ENCODE data around the gene ANAPC2. TPM values are rescaled to one million over a fixed set of nuclear protein-coding genes. Genes with fewer than 3 reads are reported as not detected.

The ANAPC2 gene
- total RNA-seq, 4 donors from 2014 or later: 10.2 to 12.4 (median 10.8) TPM

DNA sequence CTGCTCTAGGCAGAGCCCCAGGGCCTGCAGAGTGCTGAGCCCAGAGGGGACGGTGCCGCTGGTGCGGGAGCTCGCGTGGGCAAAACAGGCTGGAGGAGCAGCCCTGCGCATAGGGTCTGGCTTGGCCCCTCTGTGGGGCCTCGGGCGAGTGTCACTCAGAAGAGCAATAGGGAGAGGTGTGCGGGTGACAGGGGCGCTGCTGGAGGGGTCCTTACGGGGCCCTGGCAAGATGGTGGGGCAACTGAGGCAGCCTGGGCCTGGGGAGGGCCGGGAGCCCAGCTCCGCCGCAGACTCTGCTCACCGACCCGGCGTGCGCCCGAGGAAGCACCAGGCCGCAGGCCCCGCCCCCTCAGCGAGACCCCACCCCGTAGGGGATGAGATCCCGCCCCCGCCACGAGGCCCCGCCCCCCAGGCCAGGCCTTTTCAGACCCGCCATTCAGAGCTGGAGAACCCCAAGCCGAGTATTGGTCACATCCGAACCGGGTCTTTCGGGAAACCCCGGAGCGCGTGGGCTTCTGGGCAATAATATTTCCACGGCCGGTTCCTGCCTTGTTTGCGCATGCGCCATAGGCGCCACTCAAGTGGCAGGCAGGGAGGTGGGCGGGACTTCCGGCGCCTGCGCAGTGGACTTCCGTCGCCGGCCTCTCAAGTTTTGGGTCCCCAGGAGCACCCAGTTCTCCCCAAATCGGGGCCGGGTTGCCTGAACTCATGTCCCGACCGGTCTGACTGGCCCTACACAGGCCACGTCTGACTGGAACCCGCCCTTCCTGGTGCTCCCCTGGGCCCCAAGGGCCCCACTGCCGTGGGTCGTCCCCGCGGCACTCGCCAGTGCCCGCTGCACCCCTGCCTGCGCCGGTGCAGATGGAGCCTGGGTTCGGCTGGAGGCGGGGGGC lies 35.0 kb upstream of the ANAPC2 start:
- Histone ChIP-seq H3K4me3 (peak overlapping the region; percentile 63 to 94 (median 88)), H3K9me3 (no peaks in the 10 kb centered on the region), H3K4me1 (peaks cover 8 to 21% of the 10 kb centered on the region in 2 donors), H3K27me3 (peaks cover 5 to 7% (median 7%) of the 10 kb centered on the region in 3 donors), H3K36me3 (no peaks in the 10 kb centered on the region), H3K27ac (peak overlapping the region; percentile 87 to 93 (median 90))
- in situ Hi-C loops (cut with MboI; ENCODE audit: low sequenced_read_pairs in 4 of 4) (loop anchor here in 1 of 4 donors (10.0 kb wide), 1 partner anchor 99 kb away; no protein-coding TSS in a partner anchor), intact Hi-C loops (cut with DNase I; ENCODE audit: low total_unique reads) (loop anchor here (1.0 to 5.0 kb wide), 4 partner anchors 23 to 44 kb away; partner anchors contain the start of genes ANAPC2, NELFB, SSNA1 and TPRN)
- DNase-seq: peak; percentile 97 to 98
- TF ChIP-seq, protein P1, sequence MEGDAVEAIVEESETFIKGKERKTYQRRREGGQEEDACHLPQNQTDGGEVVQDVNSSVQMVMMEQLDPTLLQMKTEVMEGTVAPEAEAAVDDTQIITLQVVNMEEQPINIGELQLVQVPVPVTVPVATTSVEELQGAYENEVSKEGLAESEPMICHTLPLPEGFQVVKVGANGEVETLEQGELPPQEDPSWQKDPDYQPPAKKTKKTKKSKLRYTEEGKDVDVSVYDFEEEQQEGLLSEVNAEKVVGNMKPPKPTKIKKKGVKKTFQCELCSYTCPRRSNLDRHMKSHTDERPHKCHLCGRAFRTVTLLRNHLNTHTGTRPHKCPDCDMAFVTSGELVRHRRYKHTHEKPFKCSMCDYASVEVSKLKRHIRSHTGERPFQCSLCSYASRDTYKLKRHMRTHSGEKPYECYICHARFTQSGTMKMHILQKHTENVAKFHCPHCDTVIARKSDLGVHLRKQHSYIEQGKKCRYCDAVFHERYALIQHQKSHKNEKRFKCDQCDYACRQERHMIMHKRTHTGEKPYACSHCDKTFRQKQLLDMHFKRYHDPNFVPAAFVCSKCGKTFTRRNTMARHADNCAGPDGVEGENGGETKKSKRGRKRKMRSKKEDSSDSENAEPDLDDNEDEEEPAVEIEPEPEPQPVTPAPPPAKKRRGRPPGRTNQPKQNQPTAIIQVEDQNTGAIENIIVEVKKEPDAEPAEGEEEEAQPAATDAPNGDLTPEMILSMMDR (IDR thresholded peaks at IDR 0.05 in 4 of 5, conservative IDR thresholded peaks at IDR 0.05 in 1 of 5): no peak
- TF ChIP-seq POLR2A (IDR thresholded peaks at IDR 0.05): peak; percentile 61
- peak; percentile 89 to 90 for ATAC-seq

DNA sequence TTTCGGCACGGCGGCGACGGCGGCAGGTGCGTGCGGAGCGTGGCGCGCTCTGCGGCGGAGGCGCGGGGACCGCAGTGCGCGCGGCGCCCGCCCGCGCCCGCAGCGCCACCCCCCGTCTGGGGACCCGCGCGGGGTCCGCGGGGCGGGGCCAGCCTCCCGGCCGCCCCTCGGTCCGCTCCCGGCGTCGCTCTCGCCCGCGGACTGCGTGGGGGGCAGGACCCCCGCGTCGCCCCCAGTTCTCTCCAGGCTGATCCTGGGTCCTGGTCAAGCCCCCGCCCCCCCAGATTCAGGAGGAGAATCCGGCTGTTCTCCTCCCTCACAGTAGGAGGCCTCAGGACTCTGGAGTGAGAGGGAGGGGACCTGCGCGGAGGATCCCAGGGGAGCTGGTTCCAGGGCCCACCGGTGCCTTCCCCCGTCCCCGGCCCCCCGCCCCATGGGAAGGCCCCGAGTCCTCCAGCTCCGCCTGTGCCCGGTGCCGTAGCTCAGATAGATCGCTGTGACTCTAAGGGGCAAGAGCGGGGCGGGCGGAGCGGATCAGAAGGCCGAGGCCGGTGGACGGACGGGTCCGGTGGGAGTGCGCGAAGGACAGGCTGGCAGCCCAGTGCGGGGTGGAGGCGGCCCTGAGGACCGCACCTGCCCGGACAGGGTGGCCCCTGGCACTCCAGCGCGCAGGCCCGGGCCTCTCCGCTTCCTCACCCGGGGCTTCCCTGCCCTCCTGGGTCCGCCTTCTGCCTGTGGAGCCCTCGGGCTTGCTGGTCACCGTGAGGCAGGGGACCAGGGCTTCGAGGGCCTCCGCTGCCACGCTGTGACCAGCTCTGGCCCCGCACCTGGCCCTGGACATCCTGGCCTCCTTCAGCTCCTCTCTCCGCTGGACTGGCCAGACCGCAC lies 34.1 kb upstream of the ANAPC2 start, which contains the start of gene RNF208:
Gene RNF208 (minus strand): TSS at position 51 of the 888 bp plus-strand sequence. CDS start 1,028 bp downstream, outside the sequence.
- intact Hi-C loops (cut with DNase I; ENCODE audit: low total_unique reads): loop anchor here (1.0 to 5.0 kb wide), 4 partner anchors 22 to 45 kb away; partner anchors contain the start of genes ANAPC2, NELFB, SSNA1 and TPRN
- TF ChIP-seq, protein P1 (IDR thresholded peaks at IDR 0.05 in 4 of 5, conservative IDR thresholded peaks at IDR 0.05 in 1 of 5): no peak
- TF ChIP-seq POLR2A (IDR thresholded peaks at IDR 0.05): peak in 1 of 2 donors; percentile 7
- H3K36me3 ChIP-seq: no peaks in the 10 kb centered on the region
- peak within 1 kb of the TSS; percentile 63 to 94 (median 82) for H3K4me3 ChIP-seq
- DNase-seq (no peak), ATAC-seq (peak; percentile 14 to 31)
- peak within 1 kb of the TSS; percentile 87 to 93 (median 90) for H3K27ac ChIP-seq
- peaks cover 11 to 26% of the 10 kb centered on the region in 2 donors for H3K4me1 ChIP-seq
- in situ Hi-C loops (cut with MboI; ENCODE audit: low sequenced_read_pairs in 4 of 4): loop anchor here in 1 of 4 donors (10.0 kb wide), 1 partner anchor 98 kb away; no protein-coding TSS in a partner anchor
- peaks cover 0 to 4% (median 2%) of the 10 kb centered on the region in 3 donors for H3K27me3 ChIP-seq
- H3K9me3 ChIP-seq: no peaks in the 10 kb centered on the region

DNA sequence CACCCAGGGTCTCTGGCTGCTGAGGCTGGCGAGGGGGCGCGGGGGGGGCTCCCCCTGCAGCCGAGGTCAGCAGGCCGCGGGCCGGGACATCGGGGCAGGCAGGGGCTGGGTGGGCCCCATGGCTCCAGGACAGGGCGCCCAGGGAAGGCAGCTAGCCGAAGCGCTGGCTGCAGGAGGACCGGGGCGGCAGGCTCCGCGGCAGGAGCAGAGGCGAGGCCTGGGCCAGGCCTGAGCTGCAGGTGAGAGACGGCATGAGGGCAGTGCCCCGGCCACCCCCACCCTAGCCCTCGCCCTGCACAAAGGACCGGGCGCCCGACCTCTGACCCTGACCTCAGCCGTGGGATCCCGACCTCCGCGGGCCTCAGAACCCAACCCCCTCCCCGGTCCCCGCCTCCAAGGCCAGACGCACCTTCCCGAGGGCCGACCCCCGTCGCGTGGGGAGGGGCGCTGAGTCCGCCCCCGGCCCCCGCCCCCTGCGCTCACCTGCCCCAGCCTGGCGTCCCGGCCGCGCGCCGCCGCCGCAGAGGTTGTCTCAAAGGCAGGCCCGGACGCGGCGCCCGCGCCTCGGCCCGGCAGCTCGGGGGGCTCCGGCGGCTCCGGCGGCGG lies 33.2 kb upstream of the ANAPC2 start:
- Histone ChIP-seq H3K4me3 (peak overlapping the region; percentile 34 to 50 (median 48)), H3K36me3 (no peaks in the 10 kb centered on the region), H3K27me3 (no peaks in the 10 kb centered on the region), H3K4me1 (peaks cover 17 to 32% of the 10 kb centered on the region in 2 donors), H3K9me3 (no peaks in the 10 kb centered on the region), H3K27ac (peak overlapping the region in 1 of 4 donors; percentile 42)
- intact Hi-C loops (cut with DNase I; ENCODE audit: low total_unique reads): loop anchor here (5.0 kb wide), 1 partner anchor 46 kb away; no protein-coding TSS in a partner anchor
- in situ Hi-C loops (cut with MboI; ENCODE audit: low sequenced_read_pairs in 4 of 4): loop anchor here in 1 of 4 donors (10.0 kb wide), 1 partner anchor 97 kb away; no protein-coding TSS in a partner anchor
- no peak for TF ChIP-seq POLR2A (IDR thresholded peaks at IDR 0.05)
- TF ChIP-seq, protein P1 (IDR thresholded peaks at IDR 0.05 in 4 of 5, conservative IDR thresholded peaks at IDR 0.05 in 1 of 5): no peak
- no peak for ATAC-seq
- DNase-seq: no peak

DNA sequence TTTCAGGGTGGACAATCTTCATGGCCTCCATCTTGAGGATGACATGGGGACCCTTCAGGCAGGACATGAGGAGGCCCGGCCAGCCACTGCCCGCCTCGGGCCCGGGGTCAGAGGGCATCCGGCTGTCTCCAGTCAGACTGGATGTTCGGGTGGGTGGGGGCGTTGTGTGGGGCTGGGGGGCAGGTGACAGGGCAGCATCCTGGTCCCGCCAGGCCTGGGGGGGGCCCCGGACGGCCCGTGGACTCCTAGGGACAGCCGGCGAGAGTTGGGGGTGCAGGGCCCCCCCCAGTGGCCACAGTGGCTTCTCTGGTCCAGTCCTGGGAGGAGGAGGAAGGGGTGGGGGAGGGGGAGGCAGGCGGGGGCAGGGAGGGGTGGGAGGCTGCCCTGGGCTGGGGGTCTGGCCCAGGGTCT lies 32.7 kb upstream of the ANAPC2 start:
- H3K27ac ChIP-seq: no peak overlapping the region
- ATAC-seq: no peak
- no peak for DNase-seq
- TF ChIP-seq, protein P1 (IDR thresholded peaks at IDR 0.05 in 4 of 5, conservative IDR thresholded peaks at IDR 0.05 in 1 of 5): no peak
- no peak for TF ChIP-seq POLR2A (IDR thresholded peaks at IDR 0.05)
- no peaks in the 10 kb centered on the region for H3K36me3 ChIP-seq
- peaks cover 17 to 32% of the 10 kb centered on the region in 2 donors for H3K4me1 ChIP-seq
- H3K9me3 ChIP-seq: no peaks in the 10 kb centered on the region
- H3K4me3 ChIP-seq: peak overlapping the region in 2 of 4 donors; percentile 49 to 50
- H3K27me3 ChIP-seq: no peaks in the 10 kb centered on the region
- intact Hi-C loops (cut with DNase I; ENCODE audit: low total_unique reads) (loop anchor here (5.0 kb wide), 1 partner anchor 46 kb away; no protein-coding TSS in a partner anchor), in situ Hi-C loops (cut with MboI; ENCODE audit: low sequenced_read_pairs in 4 of 4) (loop anchor here in 1 of 4 donors (10.0 kb wide), 1 partner anchor 96 kb away; no protein-coding TSS in a partner anchor)

Data from gastrocnemius medialis (tissue), 4 donors.